RWPE2 (cell line): ENCODE measurements around the gene NOX4.
"Not testable (repeated sequence)": the region's sequence is repeated elsewhere in the genome, so short reads cannot be mapped to it uniquely, and the experiment has no call there.

Experiments
- ATAC-seq: fragments of 200-7000 bp; cut with Tn5 transposase; 3 replicates; pipeline ENCODE4 v1.9.1; 2021; ENCODE audit warnings: low read depth
- DNase-seq: peaks from one replicate; pipeline ENCODE4 v3.0.0-alpha.2; 2020; ENCODE audit warnings: low spot score
- H3K27ac ChIP-seq: fragments of 450-650 bp; 2 replicates; pipeline ENCODE4 v1.5.1; 2017; ENCODE audit warnings: mild to moderate bottlenecking; ENCODE audit not compliant: poor library complexity, severe bottlenecking
- H3K27me3 ChIP-seq: fragments of 250-450 bp; sonication (Bioruptor Pico); 2 replicates; pipeline ENCODE4 v1.5.1; 2021; ENCODE audit warnings: mild to moderate bottlenecking, moderate library complexity; ENCODE audit not compliant: insufficient read depth, poor library complexity, severe bottlenecking
- H3K36me3 ChIP-seq: fragments of 250-450 bp; sonication (Bioruptor Pico); 2 replicates; pipeline ENCODE4 v1.5.1; 2020; ENCODE audit warnings: low read depth, mild to moderate bottlenecking, moderate library complexity
- H3K4me1 ChIP-seq: fragments of 250-450 bp; sonication (Bioruptor Pico); 2 replicates; pipeline ENCODE4 v1.5.1; 2021; ENCODE audit warnings: mild to moderate bottlenecking, moderate library complexity; ENCODE audit not compliant: insufficient read depth, poor library complexity, severe bottlenecking
- H3K4me3 ChIP-seq: fragments of 250-450 bp; sonication (Bioruptor Pico); 2 replicates; pipeline ENCODE4 v1.5.1; 2021; ENCODE audit warnings: mild to moderate bottlenecking, moderate library complexity; ENCODE audit not compliant: severe bottlenecking
- H3K9me3 ChIP-seq: fragments of 250-450 bp; sonication (Bioruptor Pico); 2 replicates; pipeline ENCODE4 v1.5.1; 2021; ENCODE audit warnings: mild to moderate bottlenecking, moderate library complexity; ENCODE audit not compliant: severe bottlenecking
- TF ChIP-seq, protein P1 (sequence below): fragments of 450-650 bp; IDR thresholded peaks from one replicate; pipeline ENCODE4 v1.5.1; 2017; ENCODE audit warnings: mild to moderate bottlenecking, moderate library complexity; ENCODE audit not compliant: poor library complexity, severe bottlenecking

NOX4 gene

DNA sequence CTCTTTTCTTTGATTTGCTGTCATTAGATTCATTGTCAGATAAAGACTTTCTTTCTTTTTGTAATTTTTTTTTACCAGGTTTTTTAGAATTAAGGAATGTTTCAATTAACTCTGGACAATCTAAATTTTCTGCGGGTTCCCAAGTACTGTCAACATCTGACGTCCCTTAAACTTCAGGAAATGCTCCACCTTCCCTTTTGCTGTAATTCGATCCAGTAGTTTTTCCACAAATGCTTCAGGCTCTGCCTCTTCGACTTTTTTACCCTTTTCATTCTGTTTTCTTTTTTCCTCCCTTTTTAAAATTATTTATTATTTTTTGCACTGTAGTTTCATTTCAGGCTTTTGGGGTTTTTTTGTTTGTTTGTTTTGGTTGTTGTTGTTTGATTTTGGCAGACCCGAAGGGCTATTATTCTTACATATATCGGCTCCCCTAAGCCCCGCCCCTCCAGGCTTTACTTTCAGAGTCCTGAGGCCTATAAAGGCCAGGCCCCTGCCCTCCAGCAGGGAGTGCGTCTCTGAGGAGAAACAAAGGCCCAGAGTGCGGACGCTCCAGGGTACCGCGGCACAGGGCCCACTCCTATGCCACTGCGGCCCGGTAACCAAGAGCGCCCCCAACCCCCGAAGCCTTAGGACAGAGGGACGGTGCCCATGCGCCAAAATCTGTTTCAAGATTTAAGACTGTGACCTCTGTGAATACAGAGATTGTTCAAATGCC, 197.1 kb downstream of the NOX4 start:
- no peak for ATAC-seq
- TF ChIP-seq, protein P1, sequence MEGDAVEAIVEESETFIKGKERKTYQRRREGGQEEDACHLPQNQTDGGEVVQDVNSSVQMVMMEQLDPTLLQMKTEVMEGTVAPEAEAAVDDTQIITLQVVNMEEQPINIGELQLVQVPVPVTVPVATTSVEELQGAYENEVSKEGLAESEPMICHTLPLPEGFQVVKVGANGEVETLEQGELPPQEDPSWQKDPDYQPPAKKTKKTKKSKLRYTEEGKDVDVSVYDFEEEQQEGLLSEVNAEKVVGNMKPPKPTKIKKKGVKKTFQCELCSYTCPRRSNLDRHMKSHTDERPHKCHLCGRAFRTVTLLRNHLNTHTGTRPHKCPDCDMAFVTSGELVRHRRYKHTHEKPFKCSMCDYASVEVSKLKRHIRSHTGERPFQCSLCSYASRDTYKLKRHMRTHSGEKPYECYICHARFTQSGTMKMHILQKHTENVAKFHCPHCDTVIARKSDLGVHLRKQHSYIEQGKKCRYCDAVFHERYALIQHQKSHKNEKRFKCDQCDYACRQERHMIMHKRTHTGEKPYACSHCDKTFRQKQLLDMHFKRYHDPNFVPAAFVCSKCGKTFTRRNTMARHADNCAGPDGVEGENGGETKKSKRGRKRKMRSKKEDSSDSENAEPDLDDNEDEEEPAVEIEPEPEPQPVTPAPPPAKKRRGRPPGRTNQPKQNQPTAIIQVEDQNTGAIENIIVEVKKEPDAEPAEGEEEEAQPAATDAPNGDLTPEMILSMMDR = no peak
- H3K27me3 ChIP-seq = no peaks in the 10 kb centered on the region
- no peaks in the 10 kb centered on the region for H3K9me3 ChIP-seq
- H3K27ac ChIP-seq = no peak overlapping the region
- H3K36me3 ChIP-seq = no peaks in the 10 kb centered on the region
- no peaks in the 10 kb centered on the region for H3K4me1 ChIP-seq
- DNase-seq = peak; percentile 23
- no peak overlapping the region for H3K4me3 ChIP-seq

DNA sequence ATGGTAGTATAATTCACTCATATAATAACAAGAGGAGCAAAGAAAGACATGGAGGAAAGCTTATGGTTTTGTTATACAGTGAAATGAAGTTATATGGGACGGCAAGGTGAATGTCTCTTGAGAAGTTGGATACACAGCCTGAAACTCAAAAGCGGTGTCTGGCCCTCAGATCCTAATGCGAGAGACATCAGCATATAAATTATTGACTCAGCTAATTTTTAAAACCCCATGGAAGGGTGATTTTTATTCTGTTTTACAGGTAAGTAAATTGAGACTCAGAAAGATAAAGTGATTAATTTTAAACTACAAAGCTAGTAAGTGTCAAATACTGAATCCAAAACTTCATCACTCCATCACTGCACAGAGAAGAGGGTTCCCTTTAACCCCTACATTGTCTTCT, 203.2 kb downstream of the NOX4 start:
- not testable (repeated sequence) for H3K9me3 ChIP-seq, H3K36me3 ChIP-seq, DNase-seq, H3K4me1 ChIP-seq, H3K27me3 ChIP-seq, ATAC-seq, H3K4me3 ChIP-seq, H3K27ac ChIP-seq

DNA sequence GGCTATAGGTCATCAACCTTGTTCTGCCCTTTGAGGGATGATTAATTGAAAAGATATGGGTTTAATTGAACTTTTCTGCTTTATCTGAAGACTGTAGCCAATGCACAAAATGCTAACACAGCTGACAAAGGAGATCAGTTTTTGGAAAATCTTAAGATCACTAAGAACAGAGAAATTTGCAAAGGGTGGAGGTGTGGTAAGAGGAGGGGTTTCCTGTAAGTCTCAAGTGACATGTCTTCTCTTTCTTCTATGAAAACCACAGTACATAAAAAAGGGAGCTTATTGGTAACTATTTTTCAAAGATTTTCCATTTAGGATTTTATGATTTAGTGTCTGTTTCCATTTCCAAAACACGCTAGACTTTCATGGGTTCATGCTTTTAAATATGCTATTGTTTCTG, 204.6 kb downstream of the NOX4 start:
- DNase-seq, H3K9me3 ChIP-seq: not testable (repeated sequence)

DNA sequence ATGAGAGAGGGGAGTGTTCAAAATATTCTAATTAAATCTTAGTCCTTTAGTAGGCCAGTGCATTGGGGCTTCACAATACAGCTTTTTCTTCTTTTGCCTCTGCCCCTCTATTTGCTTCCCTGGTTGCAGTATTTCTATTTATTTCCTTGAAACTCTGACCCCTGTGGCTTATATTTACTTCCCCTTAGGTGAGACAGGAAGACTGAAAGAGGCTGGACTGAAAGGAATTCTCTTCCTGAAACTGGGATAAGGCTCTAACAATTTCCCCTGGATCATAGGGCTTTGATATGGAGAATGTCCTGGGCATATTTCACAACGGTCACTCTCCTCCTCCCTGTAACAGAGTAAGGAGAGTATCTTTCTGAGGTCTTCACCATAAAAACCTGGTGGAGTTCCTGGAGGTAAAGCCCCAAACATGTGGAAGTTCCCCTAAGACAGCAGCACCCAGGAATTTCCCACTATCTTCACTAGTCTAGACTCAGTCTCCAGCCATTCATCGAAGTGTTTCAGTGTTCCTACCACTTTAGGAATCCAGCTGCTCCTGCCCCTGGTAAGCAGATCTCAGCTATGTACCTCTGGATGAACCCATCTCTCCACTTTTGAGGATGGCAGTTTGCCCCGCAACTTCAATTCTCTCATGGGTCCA, 210.0 kb downstream of the NOX4 start:
- ATAC-seq, H3K27me3 ChIP-seq, H3K27ac ChIP-seq, H3K4me3 ChIP-seq, H3K9me3 ChIP-seq, H3K4me1 ChIP-seq, H3K36me3 ChIP-seq, DNase-seq: not testable (repeated sequence)

More for the DNA sequence above, 204.6 kb downstream of the NOX4 start:
- H3K36me3 ChIP-seq, H3K27me3 ChIP-seq, H3K27ac ChIP-seq, H3K4me1 ChIP-seq, H3K4me3 ChIP-seq, ATAC-seq: not testable (repeated sequence)

GRCh38 chr11:89279176-89279575, 212.0 kb downstream of the NOX4 start:
- TF ChIP-seq, protein P1 = no peak
- ATAC-seq (no peak), DNase-seq (no peak)
- Histone ChIP-seq H3K36me3 (no peaks in the 10 kb centered on the region), H3K27ac (no peak overlapping the region), H3K4me1 (no peaks in the 10 kb centered on the region), H3K4me3 (no peak overlapping the region), H3K9me3 (no peaks in the 10 kb centered on the region), H3K27me3 (no peaks in the 10 kb centered on the region)

- no peaks in the 10 kb centered on the region for H3K9me3 ChIP-seq
- TF ChIP-seq, protein P1 = no peak
- no peaks in the 10 kb centered on the region for H3K36me3 ChIP-seq
- no peak overlapping the region for H3K4me3 ChIP-seq
- H3K27me3 ChIP-seq = no peaks in the 10 kb centered on the region
- ATAC-seq = no peak
- H3K4me1 ChIP-seq = no peaks in the 10 kb centered on the region
- DNase-seq = no peak
- no peak overlapping the region for H3K27ac ChIP-seq
These were observed 215.2 kb downstream of the NOX4 start for GRCh38 chr11:89275966-89276365.
